SIG-M5 treated with dmso at 0.1 percent for 504 hours (cell line): ENCODE data around the gene CRMP1.

Experiments used
- DNase-seq: peaks from one replicate; lab custom pipeline; 2025; ENCODE audit not compliant: unreplicated experiment; lab: John Stamatoyannopoulos, UW

The CRMP1 gene

GRCh38 chr4:5799406-5799805 lies 93.5 kb downstream of the CRMP1 start:
- no peak for DNase-seq

DNA sequence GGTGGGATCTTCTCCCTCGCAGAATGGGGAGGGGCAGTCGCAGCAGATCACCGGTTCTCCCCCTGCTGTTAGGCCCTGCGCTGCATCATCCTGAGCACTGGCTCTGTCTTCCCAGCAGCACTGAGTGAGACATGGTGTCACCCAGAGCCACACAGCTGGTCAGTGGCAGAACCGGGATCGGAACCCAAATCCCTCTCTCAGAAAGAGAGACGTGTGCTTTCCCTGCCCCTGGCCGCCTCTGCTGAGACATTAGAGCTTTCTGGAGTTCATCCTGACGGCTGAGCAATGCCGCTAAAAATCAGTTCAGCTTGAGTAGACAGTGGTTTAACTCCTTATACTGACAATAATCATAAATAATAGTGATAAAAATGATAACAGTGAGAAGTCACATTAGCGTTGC lies 93.9 kb downstream of the CRMP1 start:
- no peak for DNase-seq

- DNase-seq: no peak
These were observed 94.4 kb downstream of the CRMP1 start for GRCh38 chr4:5798462-5798861.

- no peak for DNase-seq
These were observed 95.0 kb downstream of the CRMP1 start for GRCh38 chr4:5797866-5798265.

- DNase-seq: no peak
These were observed 95.9 kb downstream of the CRMP1 start for GRCh38 chr4:5796976-5797375.

DNA sequence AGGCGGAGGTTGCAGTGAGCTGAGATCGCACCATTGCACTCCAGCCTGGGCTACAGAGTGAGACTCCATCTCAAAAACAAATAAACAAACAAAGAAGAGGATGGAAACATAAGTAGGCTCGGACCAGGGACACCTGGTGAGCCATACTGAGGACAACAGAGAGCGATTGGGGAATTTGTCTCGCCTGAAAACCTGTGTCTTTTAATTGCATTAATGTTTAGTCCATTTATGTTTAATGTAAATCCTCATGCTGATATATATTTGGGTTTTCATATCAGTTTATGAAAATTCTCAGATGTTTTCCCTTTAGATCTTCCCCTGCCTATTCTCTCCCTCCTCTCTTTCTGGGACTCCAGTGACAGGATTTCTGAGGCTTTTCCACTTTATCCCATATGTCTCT lies 97.3 kb downstream of the CRMP1 start:
- no peak for DNase-seq

- no peak for DNase-seq
These were observed 99.4 kb downstream of the CRMP1 start for GRCh38 chr4:5793514-5793913.

GRCh38 chr4:5791654-5792053 lies 101.2 kb downstream of the CRMP1 start:
- DNase-seq: no peak

GRCh38 chr4:5790546-5790857 lies 102.4 kb downstream of the CRMP1 start:
- DNase-seq: no peak

GRCh38 chr4:5789141-5789540 lies 103.7 kb downstream of the CRMP1 start:
- DNase-seq: no peak

- no peak for DNase-seq
These were observed 104.7 kb downstream of the CRMP1 start for GRCh38 chr4:5788144-5788543.

DNA sequence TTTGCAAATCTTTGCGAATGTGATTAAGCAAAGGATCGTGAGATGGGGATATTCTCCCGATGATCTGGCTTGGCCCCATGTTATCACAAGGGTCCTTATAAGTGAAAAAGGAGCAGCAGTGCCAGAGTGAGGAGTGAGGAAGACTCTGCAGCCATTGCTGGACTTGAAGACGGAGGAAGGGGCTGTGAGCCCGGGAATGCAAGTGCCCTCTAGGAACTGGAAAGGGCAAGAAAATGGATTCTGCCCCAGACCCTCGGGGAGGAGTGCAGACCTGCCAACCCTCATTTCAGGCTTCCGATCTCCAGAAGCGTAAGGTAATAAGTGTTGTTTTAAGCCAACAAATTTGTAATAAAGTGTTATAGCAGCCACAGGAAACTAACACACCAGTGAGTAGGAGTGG lies 105.6 kb downstream of the CRMP1 start:
- no peak for DNase-seq

- DNase-seq: no peak
These were observed 106.8 kb downstream of the CRMP1 start for GRCh38 chr4:5785806-5786680.

DNA sequence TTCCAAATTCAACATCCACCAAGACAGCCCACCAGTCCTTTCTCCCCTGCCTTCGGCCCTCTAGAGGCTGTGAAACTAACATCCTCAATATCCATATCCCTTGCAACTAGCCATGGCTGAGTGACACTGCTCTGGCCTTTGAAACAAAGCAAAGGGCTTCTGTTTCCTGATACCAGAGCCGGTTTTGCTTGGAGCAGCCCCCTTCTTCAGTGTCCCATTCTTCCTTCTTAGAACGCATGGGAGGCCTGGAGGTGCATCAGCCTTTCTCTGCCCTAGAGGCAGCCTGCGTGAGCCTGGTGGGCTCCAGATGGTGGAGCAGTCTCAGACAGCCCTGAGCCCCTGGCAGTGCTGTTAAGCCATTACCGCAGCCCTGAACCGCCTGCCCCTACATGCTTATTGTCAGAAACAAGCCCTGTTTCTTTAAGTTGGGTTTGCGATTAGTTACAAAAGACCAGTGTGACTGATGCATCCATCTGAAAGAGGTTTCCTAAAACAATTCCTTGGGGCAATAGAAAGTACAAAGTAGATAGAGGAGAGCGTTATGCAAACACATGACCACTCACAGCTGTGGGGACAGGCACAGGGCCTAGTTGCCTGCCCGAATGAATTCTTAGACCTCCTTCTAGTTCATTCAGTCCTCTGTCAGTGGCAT lies 107.8 kb downstream of the CRMP1 start:
- DNase-seq: no peak

- DNase-seq: no peak
These were observed 108.9 kb downstream of the CRMP1 start for GRCh38 chr4:5784021-5784420.

DNA sequence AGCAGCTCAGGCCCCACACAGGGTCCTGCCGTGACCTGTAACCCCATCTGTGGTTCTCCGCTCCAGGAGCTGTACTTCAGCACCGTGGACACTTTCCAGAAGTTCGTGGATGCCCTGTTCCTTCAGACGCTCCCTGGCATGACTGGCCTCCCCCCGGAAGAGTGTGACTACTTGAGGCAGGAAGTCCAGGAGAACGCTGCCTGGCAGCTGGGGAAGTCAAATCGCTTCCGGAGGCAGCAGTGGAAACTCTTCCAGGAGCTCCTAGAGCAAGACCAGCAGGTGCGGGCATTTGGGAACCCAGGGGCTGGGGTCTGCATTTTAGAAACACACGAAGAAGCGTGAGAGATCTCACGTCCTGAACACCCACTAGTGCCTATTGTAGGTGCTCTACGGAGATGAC lies 109.4 kb downstream of the CRMP1 start:
- no peak for DNase-seq

- no peak for DNase-seq
These were observed 109.9 kb downstream of the CRMP1 start for GRCh38 chr4:5782829-5783476.

GRCh38 chr4:5781691-5782090 lies 111.2 kb downstream of the CRMP1 start:
- DNase-seq: no peak

- no peak for DNase-seq
These were observed 111.9 kb downstream of the CRMP1 start for GRCh38 chr4:5780831-5781480.

- DNase-seq: no peak
These were observed 116.4 kb downstream of the CRMP1 start for GRCh38 chr4:5776510-5776909.

- DNase-seq: no peak
These were observed 118.4 kb downstream of the CRMP1 start for GRCh38 chr4:5774416-5775036.

DNA sequence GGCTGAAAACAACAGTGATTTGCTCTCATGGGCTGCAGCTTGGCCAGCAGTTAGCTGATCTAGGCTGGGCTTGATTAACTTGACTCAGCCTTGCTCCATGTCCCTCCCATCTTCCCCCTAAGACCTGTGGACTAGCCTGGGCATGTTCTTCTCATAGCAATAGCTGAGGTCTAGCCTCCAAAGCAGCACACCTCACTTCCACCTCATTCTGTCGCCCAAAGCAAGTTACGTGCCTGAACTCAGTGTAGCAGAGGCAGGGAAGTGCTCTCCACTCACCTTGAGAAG lies 119.7 kb downstream of the CRMP1 start:
- DNase-seq: no peak
